GM23338 (cell line): ENCODE results near the gene COBL. TPM values are rescaled to one million over a fixed set of nuclear protein-coding genes. Genes with fewer than 3 reads are reported as not detected.

Experiments
- ATAC-seq: fragments of 200-7000 bp; cut with Tn5 transposase; 3 replicates; pipeline ENCODE4 v1.9.1; 2020
- DNase-seq: peaks from one replicate; pipeline ENCODE4 v3.0.0-alpha.2; 2015; ENCODE audit warnings: low spot score
- H2AFZ ChIP-seq: fragments of 200-600 bp; sonication (generic); 2 replicates; pipeline ENCODE4 v1.8.0; 2016; ENCODE audit warnings: antibody characterized with exemption, mild to moderate bottlenecking, moderate library complexity
- H3F3A ChIP-seq: fragments of 200-600 bp; sonication (generic); replicated peaks from 2 replicates; pipeline ENCODE4 v1.8.0; 2017; ENCODE audit warnings: antibody characterized with exemption, mixed run types, low read depth
- H3K27ac ChIP-seq: fragments of 200-600 bp; sonication (generic); 2 replicates; pipeline ENCODE4 v1.6.1; 2016; ENCODE audit warnings: low read depth
- H3K27me3 ChIP-seq: fragments of 200-600 bp; sonication (generic); 2 replicates; pipeline ENCODE4 v1.8.0; 2016; ENCODE audit warnings: mild to moderate bottlenecking, mixed run types, moderate library complexity; ENCODE audit not compliant: insufficient read depth
- H3K36me3 ChIP-seq: fragments of 200-600 bp; sonication (generic); 2 replicates; pipeline ENCODE4 v1.8.0; 2016; ENCODE audit warnings: mild to moderate bottlenecking; ENCODE audit not compliant: insufficient read depth
- H3K4me1 ChIP-seq: fragments of 200-600 bp; sonication (generic); 2 replicates; pipeline ENCODE4 v1.8.0; 2016; ENCODE audit warnings: mild to moderate bottlenecking, moderate library complexity; ENCODE audit not compliant: insufficient read depth
- H3K4me2 ChIP-seq: fragments of 200-600 bp; sonication (generic); 2 replicates; pipeline ENCODE4 v1.7.1; 2017; ENCODE audit warnings: mixed run types
- H3K4me3 ChIP-seq: fragments of 200-600 bp; sonication (generic); 2 replicates; pipeline ENCODE4 v1.6.1; 2016; ENCODE audit warnings: mixed run types
- H3K79me2 ChIP-seq: fragments of 200-600 bp; sonication (generic); replicated peaks from 2 replicates; pipeline ENCODE4 v1.8.0; 2017; ENCODE audit warnings: mild to moderate bottlenecking; ENCODE audit not compliant: insufficient read depth
- H3K9me2 ChIP-seq: fragments of 200-600 bp; sonication (generic); 2 replicates; pipeline ENCODE4 v1.8.0; 2017; ENCODE audit not compliant: insufficient read depth
- H4K20me1 ChIP-seq: fragments of 200-600 bp; sonication (generic); replicated peaks from 2 replicates; pipeline ENCODE4 v1.8.0; 2017; ENCODE audit warnings: mild to moderate bottlenecking; ENCODE audit not compliant: insufficient read depth
- H3K27ac Mint-ChIP-seq: 2 replicates; pipeline ENCODE4 v1.8.0; 2020; ENCODE audit warnings: inconsistent platforms, mild to moderate bottlenecking, moderate library complexity, mixed read lengths
- H3K27me3 Mint-ChIP-seq: 3 replicates; pipeline ENCODE4 v1.8.0; 2022; ENCODE audit warnings: low read depth, mild to moderate bottlenecking, moderate library complexity, mixed read lengths, inconsistent platforms; ENCODE audit not compliant: insufficient read depth, poor library complexity
- H3K36me3 Mint-ChIP-seq: 3 replicates; pipeline ENCODE4 v1.8.0; 2021; ENCODE audit warnings: low read depth, mild to moderate bottlenecking, inconsistent platforms, moderate library complexity, mixed read lengths
- H3K4me1 Mint-ChIP-seq: 3 replicates; pipeline ENCODE4 v1.8.0; 2020; ENCODE audit warnings: mild to moderate bottlenecking, inconsistent platforms, mixed read lengths
- H3K4me3 Mint-ChIP-seq: 3 replicates; pipeline ENCODE4 v1.8.0; 2021; ENCODE audit warnings: moderate library complexity, mild to moderate bottlenecking, inconsistent platforms, mixed read lengths
- H3K9me3 Mint-ChIP-seq: 3 replicates; pipeline ENCODE4 v1.8.0; 2020; ENCODE audit warnings: moderate library complexity, mild to moderate bottlenecking, inconsistent platforms, mixed read lengths
- CREB1 ChIP-seq: fragments of 250-450 bp; sonication (Bioruptor Pico); IDR thresholded peaks from 2 replicates; pipeline ENCODE4 v1.5.0; 2020; ENCODE audit warnings: low read depth, mild to moderate bottlenecking, moderate library complexity
- EZH2 ChIP-seq: fragments of 200-600 bp; sonication (generic); IDR thresholded peaks from one replicate; pipeline ENCODE4 v1.8.0; 2017; ENCODE audit warnings: antibody characterized with exemption, mild to moderate bottlenecking, low read depth; ENCODE audit not compliant: unreplicated experiment
- EZH2phosphoT487 ChIP-seq: fragments of 200-600 bp; sonication (generic); IDR thresholded peaks from one replicate; pipeline ENCODE4 v1.8.1; 2018; ENCODE audit warnings: antibody characterized with exemption; ENCODE audit not compliant: unreplicated experiment
- JUNB ChIP-seq: IDR thresholded peaks from one replicate; pipeline ENCODE4 v1.6.1; 2016; ENCODE audit warnings: antibody characterized with exemption; ENCODE audit not compliant: unreplicated experiment
- NANOG ChIP-seq: IDR thresholded peaks from 2 replicates; pipeline ENCODE4 v1.6.1; 2016; ENCODE audit warnings: antibody characterized with exemption, borderline replicate concordance
- POLR2AphosphoS5 ChIP-seq: IDR thresholded peaks from 2 replicates; pipeline ENCODE4 v1.6.1; 2016; ENCODE audit warnings: antibody characterized with exemption, low read depth
- STAT1 ChIP-seq: IDR thresholded peaks from one replicate; pipeline ENCODE4 v1.6.1; 2016; ENCODE audit warnings: antibody characterized with exemption; ENCODE audit not compliant: unreplicated experiment
- ZNF114 ChIP-seq: fragments of 250-450 bp; sonication (Bioruptor Pico); IDR thresholded peaks from 2 replicates; pipeline ENCODE4 v1.5.0; 2020; ENCODE audit warnings: mild to moderate bottlenecking, moderate library complexity
- ZNF331 ChIP-seq: fragments of 250-450 bp; sonication (Bioruptor Pico); IDR thresholded peaks from 2 replicates; pipeline ENCODE4 v1.5.0; 2020; ENCODE audit warnings: low read depth, mild to moderate bottlenecking, moderate library complexity
- polyA plus RNA-seq: library from polyadenylated mRNA; unstranded; fragments of >200 nt; fragmentation: Nextera tagmentation; extraction: Ambion mirVana; gene quantifications from 2 replicates; pipeline ENCODE4 v1.2.1, GENCODE V29; 2016
- total RNA-seq: library from RNA; depleted of rRNA; stranded (reverse); fragments of >200 nt; shearing (Covaris generic); gene quantifications from 2 replicates; pipeline ENCODE4 v1.2.3, GENCODE V29; 2014
- TF ChIP-seq, protein P1 (sequence below), 2 experiments: fragments of 200-600 bp in 1 of 2; sonication (generic) in 1 of 2; conservative IDR thresholded peaks; 2 replicates each; pipeline versions ENCODE4 v1.5.1 to v1.6.1; 2016 to 2017; ENCODE audit warnings: antibody characterized with exemption in 2 of 2, low read depth in 2 of 2, mild to moderate bottlenecking in 2 of 2, moderate library complexity in 1 of 2
- TF ChIP-seq, protein P2 (sequence below): IDR thresholded peaks from 2 replicates; pipeline ENCODE4 v1.6.1; 2016; ENCODE audit warnings: antibody characterized with exemption
- TF ChIP-seq, protein P3 (sequence below): fragments of 250-450 bp; sonication (Bioruptor Pico); IDR thresholded peaks from 2 replicates; pipeline ENCODE4 v1.5.0; 2020; ENCODE audit warnings: mild to moderate bottlenecking, moderate library complexity

The COBL gene
- total and polyA plus RNA-seq, 2 experiments from 2014 or later: 18.3 to 51.9 TPM

DNA sequence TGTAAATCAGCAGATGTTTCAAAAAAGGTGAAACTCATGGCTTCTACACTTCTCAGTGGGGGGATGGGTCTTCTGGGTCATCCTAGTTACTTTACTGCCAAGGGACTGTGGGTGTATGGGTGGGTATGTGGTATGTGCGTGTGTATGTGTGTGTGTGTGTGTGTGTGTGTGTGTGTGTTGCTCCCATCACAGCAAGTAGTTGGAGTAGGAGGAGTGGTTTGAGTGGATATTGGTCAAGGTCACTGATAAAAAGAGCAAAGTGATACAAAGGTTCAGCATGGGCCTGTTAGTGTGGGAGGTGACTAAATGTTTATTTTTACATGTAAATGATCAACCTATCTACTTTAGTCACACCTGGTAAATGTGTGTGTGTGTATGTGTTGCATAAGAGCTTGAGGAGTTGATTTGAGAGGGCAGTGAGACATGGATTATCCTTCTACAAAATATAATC is 11.8 kb upstream of the COBL start (continued):
- TF ChIP-seq, protein P1, sequence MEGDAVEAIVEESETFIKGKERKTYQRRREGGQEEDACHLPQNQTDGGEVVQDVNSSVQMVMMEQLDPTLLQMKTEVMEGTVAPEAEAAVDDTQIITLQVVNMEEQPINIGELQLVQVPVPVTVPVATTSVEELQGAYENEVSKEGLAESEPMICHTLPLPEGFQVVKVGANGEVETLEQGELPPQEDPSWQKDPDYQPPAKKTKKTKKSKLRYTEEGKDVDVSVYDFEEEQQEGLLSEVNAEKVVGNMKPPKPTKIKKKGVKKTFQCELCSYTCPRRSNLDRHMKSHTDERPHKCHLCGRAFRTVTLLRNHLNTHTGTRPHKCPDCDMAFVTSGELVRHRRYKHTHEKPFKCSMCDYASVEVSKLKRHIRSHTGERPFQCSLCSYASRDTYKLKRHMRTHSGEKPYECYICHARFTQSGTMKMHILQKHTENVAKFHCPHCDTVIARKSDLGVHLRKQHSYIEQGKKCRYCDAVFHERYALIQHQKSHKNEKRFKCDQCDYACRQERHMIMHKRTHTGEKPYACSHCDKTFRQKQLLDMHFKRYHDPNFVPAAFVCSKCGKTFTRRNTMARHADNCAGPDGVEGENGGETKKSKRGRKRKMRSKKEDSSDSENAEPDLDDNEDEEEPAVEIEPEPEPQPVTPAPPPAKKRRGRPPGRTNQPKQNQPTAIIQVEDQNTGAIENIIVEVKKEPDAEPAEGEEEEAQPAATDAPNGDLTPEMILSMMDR (conservative IDR thresholded peaks at IDR 0.05; ENCODE audit: low read depth in 2 of 2): no peak
- TF ChIP-seq ZNF331 (no peak), POLR2AphosphoS5 (no peak), CREB1 (CRISPR knock-in tag) (no peak), ZNF114 (CRISPR knock-in tag) (no peak), STAT1 (no peak), EZH2phosphoT487 (no peak), JUNB (no peak)
- TF ChIP-seq, protein P2, sequence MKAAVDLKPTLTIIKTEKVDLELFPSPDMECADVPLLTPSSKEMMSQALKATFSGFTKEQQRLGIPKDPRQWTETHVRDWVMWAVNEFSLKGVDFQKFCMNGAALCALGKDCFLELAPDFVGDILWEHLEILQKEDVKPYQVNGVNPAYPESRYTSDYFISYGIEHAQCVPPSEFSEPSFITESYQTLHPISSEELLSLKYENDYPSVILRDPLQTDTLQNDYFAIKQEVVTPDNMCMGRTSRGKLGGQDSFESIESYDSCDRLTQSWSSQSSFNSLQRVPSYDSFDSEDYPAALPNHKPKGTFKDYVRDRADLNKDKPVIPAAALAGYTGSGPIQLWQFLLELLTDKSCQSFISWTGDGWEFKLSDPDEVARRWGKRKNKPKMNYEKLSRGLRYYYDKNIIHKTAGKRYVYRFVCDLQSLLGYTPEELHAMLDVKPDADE: no peak

DNA sequence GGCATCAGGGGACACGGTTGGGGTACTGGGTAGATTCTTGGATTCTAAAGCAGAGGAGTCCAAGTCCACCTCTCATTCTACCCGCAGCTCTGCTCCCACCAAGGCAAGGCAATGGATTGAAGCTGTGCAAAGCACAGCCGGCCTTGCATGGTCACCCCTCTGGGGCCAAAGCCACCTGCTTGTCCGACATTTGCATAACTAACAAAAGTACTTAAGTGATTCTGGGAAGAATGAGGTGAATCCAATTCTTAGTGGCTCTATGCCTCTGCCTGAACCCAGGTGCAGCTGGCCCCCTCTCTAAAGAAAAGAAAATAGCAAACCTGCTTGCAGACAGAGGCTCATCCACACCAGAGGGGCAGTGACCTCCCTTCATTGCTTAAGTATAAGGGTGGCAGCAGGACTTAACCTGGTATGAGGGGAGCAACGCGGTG is 10.7 kb upstream of the COBL start:
- peak; percentile 96 for DNase-seq
- peaks cover 3% of the 10 kb centered on the region; the same call in 1 of the 2 replicates for H3F3A ChIP-seq
- peaks cover 21% of the 10 kb centered on the region for H3K27me3 Mint-ChIP-seq
- no peaks in the 10 kb centered on the region for H3K9me2 ChIP-seq
- peak overlapping the region; percentile 59 for H3K4me3 ChIP-seq
- no peaks in the 10 kb centered on the region for H3K9me3 Mint-ChIP-seq
- 0 out of 3 replicates have a peak, but pooled peaks cover 5% of the 10 kb centered on the region for H3K36me3 Mint-ChIP-seq
- H4K20me1 ChIP-seq: no peaks in the 10 kb centered on the region
- ATAC-seq: peak; percentile 75
- peak overlapping the region; percentile 52 for H3K4me2 ChIP-seq
- peaks cover 36% of the 10 kb centered on the region for H3K4me1 ChIP-seq
- peaks cover 62% of the 10 kb centered on the region for H3K4me1 Mint-ChIP-seq
- H3K36me3 ChIP-seq: no peaks in the 10 kb centered on the region
- peaks cover 30% of the 10 kb centered on the region for H3K79me2 ChIP-seq
- peak overlapping the region; percentile 68 for H3K4me3 Mint-ChIP-seq
- H2AFZ ChIP-seq: no peak overlapping the region
- no peaks in the 10 kb centered on the region for H3K27me3 ChIP-seq
- H3K27ac ChIP-seq: peak overlapping the region; percentile 96
- peak overlapping the region; percentile 98 for H3K27ac Mint-ChIP-seq
- 0 out of 2 replicates have a peak, but pooled peaks have one; percentile 65 for TF ChIP-seq ZNF114 (CRISPR knock-in tag)
- peak; percentile 99 for TF ChIP-seq NANOG
- peak; percentile 78 for TF ChIP-seq POLR2AphosphoS5
- TF ChIP-seq, protein P1 (conservative IDR thresholded peaks at IDR 0.05; ENCODE audit: low read depth in 2 of 2): no peak
- no peak for TF ChIP-seq EZH2
- TF ChIP-seq ZNF331: no peak
- TF ChIP-seq, protein P3, sequence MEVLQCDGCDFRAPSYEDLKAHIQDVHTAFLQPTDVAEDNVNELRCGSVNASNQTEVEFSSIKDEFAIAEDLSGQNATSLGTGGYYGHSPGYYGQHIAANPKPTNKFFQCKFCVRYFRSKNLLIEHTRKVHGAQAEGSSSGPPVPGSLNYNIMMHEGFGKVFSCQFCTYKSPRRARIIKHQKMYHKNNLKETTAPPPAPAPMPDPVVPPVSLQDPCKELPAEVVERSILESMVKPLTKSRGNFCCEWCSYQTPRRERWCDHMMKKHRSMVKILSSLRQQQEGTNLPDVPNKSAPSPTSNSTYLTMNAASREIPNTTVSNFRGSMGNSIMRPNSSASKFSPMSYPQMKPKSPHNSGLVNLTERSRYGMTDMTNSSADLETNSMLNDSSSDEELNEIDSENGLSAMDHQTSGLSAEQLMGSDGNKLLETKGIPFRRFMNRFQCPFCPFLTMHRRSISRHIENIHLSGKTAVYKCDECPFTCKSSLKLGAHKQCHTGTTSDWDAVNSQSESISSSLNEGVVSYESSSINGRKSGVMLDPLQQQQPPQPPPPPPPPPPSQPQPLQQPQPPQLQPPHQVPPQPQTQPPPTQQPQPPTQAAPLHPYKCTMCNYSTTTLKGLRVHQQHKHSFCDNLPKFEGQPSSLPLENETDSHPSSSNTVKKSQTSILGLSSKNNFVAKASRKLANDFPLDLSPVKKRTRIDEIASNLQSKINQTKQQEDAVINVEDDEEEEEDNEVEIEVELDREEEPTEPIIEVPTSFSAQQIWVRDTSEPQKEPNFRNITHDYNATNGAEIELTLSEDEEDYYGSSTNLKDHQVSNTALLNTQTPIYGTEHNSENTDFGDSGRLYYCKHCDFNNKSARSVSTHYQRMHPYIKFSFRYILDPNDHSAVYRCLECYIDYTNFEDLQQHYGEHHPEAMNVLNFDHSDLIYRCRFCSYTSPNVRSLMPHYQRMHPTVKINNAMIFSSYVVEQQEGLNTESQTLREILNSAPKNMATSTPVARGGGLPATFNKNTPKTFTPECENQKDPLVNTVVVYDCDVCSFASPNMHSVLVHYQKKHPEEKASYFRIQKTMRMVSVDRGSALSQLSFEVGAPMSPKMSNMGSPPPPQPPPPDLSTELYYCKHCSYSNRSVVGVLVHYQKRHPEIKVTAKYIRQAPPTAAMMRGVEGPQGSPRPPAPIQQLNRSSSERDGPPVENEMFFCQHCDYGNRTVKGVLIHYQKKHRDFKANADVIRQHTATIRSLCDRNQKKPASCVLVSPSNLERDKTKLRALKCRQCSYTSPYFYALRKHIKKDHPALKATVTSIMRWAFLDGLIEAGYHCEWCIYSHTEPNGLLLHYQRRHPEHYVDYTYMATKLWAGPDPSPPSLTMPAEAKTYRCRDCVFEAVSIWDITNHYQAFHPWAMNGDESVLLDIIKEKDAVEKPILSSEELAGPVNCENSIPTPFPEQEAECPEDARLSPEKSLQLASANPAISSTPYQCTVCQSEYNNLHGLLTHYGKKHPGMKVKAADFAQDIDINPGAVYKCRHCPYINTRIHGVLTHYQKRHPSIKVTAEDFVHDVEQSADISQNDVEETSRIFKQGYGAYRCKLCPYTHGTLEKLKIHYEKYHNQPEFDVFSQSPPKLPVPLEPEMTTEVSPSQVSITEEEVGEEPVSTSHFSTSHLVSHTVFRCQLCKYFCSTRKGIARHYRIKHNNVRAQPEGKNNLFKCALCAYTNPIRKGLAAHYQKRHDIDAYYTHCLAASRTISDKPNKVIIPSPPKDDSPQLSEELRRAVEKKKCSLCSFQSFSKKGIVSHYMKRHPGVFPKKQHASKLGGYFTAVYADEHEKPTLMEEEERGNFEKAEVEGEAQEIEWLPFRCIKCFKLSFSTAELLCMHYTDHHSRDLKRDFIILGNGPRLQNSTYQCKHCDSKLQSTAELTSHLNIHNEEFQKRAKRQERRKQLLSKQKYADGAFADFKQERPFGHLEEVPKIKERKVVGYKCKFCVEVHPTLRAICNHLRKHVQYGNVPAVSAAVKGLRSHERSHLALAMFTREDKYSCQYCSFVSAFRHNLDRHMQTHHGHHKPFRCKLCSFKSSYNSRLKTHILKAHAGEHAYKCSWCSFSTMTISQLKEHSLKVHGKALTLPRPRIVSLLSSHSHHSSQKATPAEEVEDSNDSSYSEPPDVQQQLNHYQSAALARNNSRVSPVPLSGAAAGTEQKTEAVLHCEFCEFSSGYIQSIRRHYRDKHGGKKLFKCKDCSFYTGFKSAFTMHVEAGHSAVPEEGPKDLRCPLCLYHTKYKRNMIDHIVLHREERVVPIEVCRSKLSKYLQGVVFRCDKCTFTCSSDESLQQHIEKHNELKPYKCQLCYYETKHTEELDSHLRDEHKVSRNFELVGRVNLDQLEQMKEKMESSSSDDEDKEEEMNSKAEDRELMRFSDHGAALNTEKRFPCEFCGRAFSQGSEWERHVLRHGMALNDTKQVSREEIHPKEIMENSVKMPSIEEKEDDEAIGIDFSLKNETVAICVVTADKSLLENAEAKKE (CRISPR knock-in tag): peak; percentile 95
- no peak for TF ChIP-seq JUNB
